ENCODE measurements around the gene PDCL3. TPM values are rescaled to one million over a fixed set of nuclear protein-coding genes. Genes with fewer than 3 reads are reported as not detected.

The PDCL3 gene
- polyA plus RNA-seq, 1 donor from 2014 or later = 18.5 TPM

DNA sequence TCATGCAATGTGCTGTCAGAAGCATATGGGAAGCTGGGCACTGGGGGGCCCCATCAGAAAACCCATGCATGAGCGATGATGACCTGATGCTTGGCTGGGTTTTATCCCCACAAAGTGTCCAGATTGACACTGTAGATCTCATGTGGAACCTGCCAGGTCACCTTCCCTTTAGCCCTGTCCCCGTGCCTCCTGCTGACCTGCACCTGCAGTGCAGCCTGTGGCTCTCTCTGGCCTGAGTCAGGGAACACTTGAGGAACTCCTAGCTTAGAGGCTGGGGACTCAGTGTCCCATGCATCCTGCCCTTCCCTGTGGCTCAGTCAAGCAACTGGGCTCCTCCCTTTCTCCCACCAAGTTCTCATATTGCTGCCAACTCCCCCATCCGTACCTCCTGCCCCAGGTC is 57.7 kb downstream of the PDCL3 start:
- Histone ChIP-seq H3K4me2 (ENCODE audit: low read length) (no peak overlapping the region), H3K9ac (ENCODE audit: low read length) (no peak overlapping the region), H2AFZ (ENCODE audit: low read depth, low read length) (no peak overlapping the region), H3K9me2 (ENCODE audit: insufficient read depth, low read length) (no peaks in the 10 kb centered on the region), H3F3A (ENCODE audit: insufficient read depth, low read length, poor library complexity, severe bottlenecking) (no peaks in the 10 kb centered on the region), H4K20me1 (ENCODE audit: insufficient read depth) (no peaks in the 10 kb centered on the region), H3K9me3 (ENCODE audit: low read length) (no peaks in the 10 kb centered on the region), H3K79me2 (replicated peaks; ENCODE audit: insufficient read depth, low read length) (no peaks in the 10 kb centered on the region), H3K27me3 (ENCODE audit: insufficient read depth, low read depth, low read length) (no peaks in the 10 kb centered on the region), H3K36me3 (ENCODE audit: insufficient read depth, low read length) (no peaks in the 10 kb centered on the region), H3K27ac (ENCODE audit: low read length) (no peak overlapping the region), H3K4me3 (ENCODE audit: low read length) (no peak overlapping the region)
- TF ChIP-seq, protein P1, sequence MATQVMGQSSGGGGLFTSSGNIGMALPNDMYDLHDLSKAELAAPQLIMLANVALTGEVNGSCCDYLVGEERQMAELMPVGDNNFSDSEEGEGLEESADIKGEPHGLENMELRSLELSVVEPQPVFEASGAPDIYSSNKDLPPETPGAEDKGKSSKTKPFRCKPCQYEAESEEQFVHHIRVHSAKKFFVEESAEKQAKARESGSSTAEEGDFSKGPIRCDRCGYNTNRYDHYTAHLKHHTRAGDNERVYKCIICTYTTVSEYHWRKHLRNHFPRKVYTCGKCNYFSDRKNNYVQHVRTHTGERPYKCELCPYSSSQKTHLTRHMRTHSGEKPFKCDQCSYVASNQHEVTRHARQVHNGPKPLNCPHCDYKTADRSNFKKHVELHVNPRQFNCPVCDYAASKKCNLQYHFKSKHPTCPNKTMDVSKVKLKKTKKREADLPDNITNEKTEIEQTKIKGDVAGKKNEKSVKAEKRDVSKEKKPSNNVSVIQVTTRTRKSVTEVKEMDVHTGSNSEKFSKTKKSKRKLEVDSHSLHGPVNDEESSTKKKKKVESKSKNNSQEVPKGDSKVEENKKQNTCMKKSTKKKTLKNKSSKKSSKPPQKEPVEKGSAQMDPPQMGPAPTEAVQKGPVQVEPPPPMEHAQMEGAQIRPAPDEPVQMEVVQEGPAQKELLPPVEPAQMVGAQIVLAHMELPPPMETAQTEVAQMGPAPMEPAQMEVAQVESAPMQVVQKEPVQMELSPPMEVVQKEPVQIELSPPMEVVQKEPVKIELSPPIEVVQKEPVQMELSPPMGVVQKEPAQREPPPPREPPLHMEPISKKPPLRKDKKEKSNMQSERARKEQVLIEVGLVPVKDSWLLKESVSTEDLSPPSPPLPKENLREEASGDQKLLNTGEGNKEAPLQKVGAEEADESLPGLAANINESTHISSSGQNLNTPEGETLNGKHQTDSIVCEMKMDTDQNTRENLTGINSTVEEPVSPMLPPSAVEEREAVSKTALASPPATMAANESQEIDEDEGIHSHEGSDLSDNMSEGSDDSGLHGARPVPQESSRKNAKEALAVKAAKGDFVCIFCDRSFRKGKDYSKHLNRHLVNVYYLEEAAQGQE (IDR thresholded peaks at IDR 0.05; ENCODE audit: borderline replicate concordance) = no peak
- no peak for TF ChIP-seq RAD21 (conservative IDR thresholded peaks at IDR 0.05)
- TF ChIP-seq TAF1 (IDR thresholded peaks at IDR 0.05; ENCODE audit: low read depth) = no peak
- TF ChIP-seq MXI1 (conservative IDR thresholded peaks at IDR 0.05; ENCODE audit: poor library complexity, severe bottlenecking) = no peak
- no peak for TF ChIP-seq EZH2 (IDR thresholded peaks at IDR 0.05; ENCODE audit: borderline replicate concordance, insufficient read depth, low read length, poor library complexity, severe bottlenecking)
- TF ChIP-seq, protein P2, sequence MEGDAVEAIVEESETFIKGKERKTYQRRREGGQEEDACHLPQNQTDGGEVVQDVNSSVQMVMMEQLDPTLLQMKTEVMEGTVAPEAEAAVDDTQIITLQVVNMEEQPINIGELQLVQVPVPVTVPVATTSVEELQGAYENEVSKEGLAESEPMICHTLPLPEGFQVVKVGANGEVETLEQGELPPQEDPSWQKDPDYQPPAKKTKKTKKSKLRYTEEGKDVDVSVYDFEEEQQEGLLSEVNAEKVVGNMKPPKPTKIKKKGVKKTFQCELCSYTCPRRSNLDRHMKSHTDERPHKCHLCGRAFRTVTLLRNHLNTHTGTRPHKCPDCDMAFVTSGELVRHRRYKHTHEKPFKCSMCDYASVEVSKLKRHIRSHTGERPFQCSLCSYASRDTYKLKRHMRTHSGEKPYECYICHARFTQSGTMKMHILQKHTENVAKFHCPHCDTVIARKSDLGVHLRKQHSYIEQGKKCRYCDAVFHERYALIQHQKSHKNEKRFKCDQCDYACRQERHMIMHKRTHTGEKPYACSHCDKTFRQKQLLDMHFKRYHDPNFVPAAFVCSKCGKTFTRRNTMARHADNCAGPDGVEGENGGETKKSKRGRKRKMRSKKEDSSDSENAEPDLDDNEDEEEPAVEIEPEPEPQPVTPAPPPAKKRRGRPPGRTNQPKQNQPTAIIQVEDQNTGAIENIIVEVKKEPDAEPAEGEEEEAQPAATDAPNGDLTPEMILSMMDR (IDR thresholded peaks at IDR 0.05; ENCODE audit: poor library complexity, severe bottlenecking) = no peak
- TF ChIP-seq SMC3 (conservative IDR thresholded peaks at IDR 0.05; ENCODE audit: poor library complexity) = no peak
- no peak for TF ChIP-seq EP300 (conservative IDR thresholded peaks at IDR 0.05; ENCODE audit: poor library complexity, severe bottlenecking)
- no peak for TF ChIP-seq POLR2AphosphoS5 (IDR thresholded peaks at IDR 0.05)

DNA sequence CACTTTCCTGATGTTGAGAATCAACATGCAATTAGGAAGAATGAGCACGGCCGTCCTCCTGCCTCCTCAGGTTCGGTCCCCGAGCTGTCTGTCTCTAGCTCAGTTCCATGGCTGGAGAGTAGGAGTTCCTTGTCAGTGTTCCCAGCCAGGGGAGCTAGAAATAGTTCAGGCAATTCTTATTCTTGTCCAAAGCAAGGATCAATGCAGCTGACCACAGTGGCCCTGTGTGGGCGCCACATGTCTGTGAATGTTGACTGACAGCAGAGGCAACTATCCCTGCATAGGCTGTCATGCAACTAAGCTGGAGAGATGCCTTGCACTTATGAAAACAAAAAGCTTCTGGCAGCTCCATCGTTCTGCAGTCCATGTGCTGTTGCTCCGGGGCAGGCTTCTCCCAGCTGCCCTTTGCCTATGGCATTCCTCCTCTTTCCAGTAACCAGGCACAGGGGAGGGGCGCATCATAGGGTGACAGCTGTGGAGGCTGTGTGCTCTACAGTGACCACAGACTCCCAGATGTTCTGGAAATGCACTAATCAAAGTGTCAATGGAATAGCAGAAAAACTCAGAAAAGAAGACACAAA is 58.7 kb downstream of the PDCL3 start:
- H3K9me3 ChIP-seq (ENCODE audit: low read length) = no peaks in the 10 kb centered on the region
- no peaks in the 10 kb centered on the region for H3K36me3 ChIP-seq (ENCODE audit: insufficient read depth, low read length)
- H3K9me2 ChIP-seq (ENCODE audit: insufficient read depth, low read length) = no peaks in the 10 kb centered on the region
- H3K79me2 ChIP-seq (replicated peaks; ENCODE audit: insufficient read depth, low read length) = no peaks in the 10 kb centered on the region
- H3K4me3 ChIP-seq (ENCODE audit: low read length) = no peak overlapping the region
- no peaks in the 10 kb centered on the region for H3K27me3 ChIP-seq (ENCODE audit: insufficient read depth, low read depth, low read length)
- no peaks in the 10 kb centered on the region for H3F3A ChIP-seq (ENCODE audit: insufficient read depth, low read length, poor library complexity, severe bottlenecking)
- no peak overlapping the region for H3K9ac ChIP-seq (ENCODE audit: low read length)
- no peak for TF ChIP-seq EP300 (conservative IDR thresholded peaks at IDR 0.05; ENCODE audit: poor library complexity, severe bottlenecking)
- TF ChIP-seq RAD21 (conservative IDR thresholded peaks at IDR 0.05) = no peak
- TF ChIP-seq SMC3 (conservative IDR thresholded peaks at IDR 0.05; ENCODE audit: poor library complexity) = no peak
- no peak for TF ChIP-seq EZH2 (IDR thresholded peaks at IDR 0.05; ENCODE audit: borderline replicate concordance, insufficient read depth, low read length, poor library complexity, severe bottlenecking)
- TF ChIP-seq POLR2AphosphoS5 (IDR thresholded peaks at IDR 0.05) = no peak
- no peak for TF ChIP-seq MXI1 (conservative IDR thresholded peaks at IDR 0.05; ENCODE audit: poor library complexity, severe bottlenecking)
- TF ChIP-seq, protein P2 (IDR thresholded peaks at IDR 0.05; ENCODE audit: poor library complexity, severe bottlenecking) = no peak
- TF ChIP-seq, protein P1 (IDR thresholded peaks at IDR 0.05; ENCODE audit: borderline replicate concordance) = no peak
- TF ChIP-seq TAF1 (IDR thresholded peaks at IDR 0.05; ENCODE audit: low read depth) = no peak
- H2AFZ ChIP-seq (ENCODE audit: low read depth, low read length) = no peak overlapping the region
- no peak overlapping the region for H3K27ac ChIP-seq (ENCODE audit: low read length)
- H4K20me1 ChIP-seq (ENCODE audit: insufficient read depth) = no peaks in the 10 kb centered on the region
- no peak overlapping the region for H3K4me2 ChIP-seq (ENCODE audit: low read length)
